Calu3 (cell line): ENCODE results near the gene ZG16. TPM values are rescaled to one million over a fixed set of nuclear protein-coding genes. Genes with fewer than 3 reads are reported as not detected.

Source experiments
- BruUV-seq: library from RNA; stranded (reverse); fragments of 400-500 nt; replicated peaks from 2 replicates; lab custom pipeline; 2021; lab: Mats Ljungman, UMichigan
- CTCF ChIA-PET: fragments of 300-600 bp; sonication (Branson Sonifier 250); formaldehyde crosslinking; loops from one replicate; lab custom pipeline; 2022; ENCODE audit warnings: antibody characterized with exemption; lab: Charles Lee
- DNase-seq: peaks from one replicate; pipeline ENCODE4 v3.0.0; 2022
- H3K27ac Mint-ChIP-seq: one replicate; pipeline ENCODE4 v1.8.0; 2022; ENCODE audit warnings: mixed read lengths; ENCODE audit not compliant: unreplicated experiment
- H3K27me3 Mint-ChIP-seq: one replicate; pipeline ENCODE4 v1.8.0; 2022; ENCODE audit warnings: mixed read lengths; ENCODE audit not compliant: unreplicated experiment
- H3K36me3 Mint-ChIP-seq: one replicate; pipeline ENCODE4 v1.8.0; 2022; ENCODE audit warnings: mild to moderate bottlenecking, moderate library complexity, mixed read lengths; ENCODE audit not compliant: insufficient read depth, unreplicated experiment
- H3K4me1 Mint-ChIP-seq: one replicate; pipeline ENCODE4 v1.8.0; 2022; ENCODE audit warnings: mild to moderate bottlenecking, low read depth, mixed read lengths; ENCODE audit not compliant: unreplicated experiment
- H3K4me3 Mint-ChIP-seq: one replicate; pipeline ENCODE4 v1.8.0; 2022; ENCODE audit warnings: mild to moderate bottlenecking, low read depth, moderate library complexity, mixed read lengths; ENCODE audit not compliant: unreplicated experiment
- H3K9me3 Mint-ChIP-seq: one replicate; pipeline ENCODE4 v1.8.0; 2022; ENCODE audit warnings: low read depth, mixed read lengths; ENCODE audit not compliant: unreplicated experiment
- CTCF ChIP-seq: fragments of 200-600 bp; IDR thresholded peaks from one replicate; pipeline ENCODE4 v1.8.0; 2022; ENCODE audit warnings: antibody characterized with exemption; ENCODE audit not compliant: unreplicated experiment
- intact Hi-C: fragments of 100-400 bp; cut with micrococcal nuclease; formaldehyde crosslinking; loops from one replicate; pipeline ENCODE4 v1.10.0; 2022; ENCODE audit not compliant: unreplicated experiment
- total RNA-seq: library from RNA; stranded (reverse); gene quantifications from 2 replicates; pipeline ENCODE4 v1.2.3, GENCODE V29; 2022

ZG16 gene
- total RNA-seq, 1 experiment from 2014 or later: not detected

GRCh38 chr16:29789775-29790182 is 11.7 kb downstream of the ZG16 start:
- DNase-seq: no peak
- Mint-ChIP-seq H3K9me3 (no peaks in the 10 kb centered on the region), H3K4me3 (peak overlapping the region; percentile 87), H3K27ac (peak overlapping the region; percentile 80), H3K27me3 (no peaks in the 10 kb centered on the region), H3K36me3 (peaks cover 31% of the 10 kb centered on the region), H3K4me1 (peaks cover 25% of the 10 kb centered on the region)
- CTCF ChIA-PET: interaction anchor here (0.6 to 1.8 kb wide), 12 partner anchors 8 to 861 kb away, joined by 3 to 11 read pairs (median 5); partner anchors contain the start of genes MVP, PAGR1 and SEZ6L2
- TF ChIP-seq CTCF: no peak
- intact Hi-C loops: no loop called here
- no TSS peak for BruUV-seq

- peak; percentile 84 for TF ChIP-seq CTCF
- CTCF ChIA-PET: interaction anchor here (0.6 to 1.8 kb wide), 13 partner anchors 9 to 860 kb away, joined by 3 to 11 read pairs (median 5); partner anchors contain the start of genes MVP, PAGR1 and SEZ6L2
- DNase-seq: peak; percentile 100
- BruUV-seq: no TSS peak
- Mint-ChIP-seq H3K4me1 (peaks cover 25% of the 10 kb centered on the region), H3K9me3 (no peaks in the 10 kb centered on the region), H3K27ac (peak within 1 kb of the TSS; percentile 80), H3K27me3 (no peaks in the 10 kb centered on the region), H3K36me3 (peaks cover 31% of the 10 kb centered on the region), H3K4me3 (peak within 1 kb of the TSS; percentile 87)
- intact Hi-C loops: no loop called here
Observed at GRCh38 chr16:29790183-29790948, 12.3 kb downstream of the ZG16 start, which contains the start of gene KIF22. TSS of gene KIF22 (plus strand) at chr16:29790751. CDS start at chr16:29790760, 9 bp downstream.

GRCh38 chr16:29790949-29791844 is 13.1 kb downstream of the ZG16 start:
- H3K36me3 Mint-ChIP-seq: peaks cover 37% of the 10 kb centered on the region

More at GRCh38 chr16:29790949-29791844, 13.1 kb downstream of the ZG16 start:
- DNase-seq: no peak
- Mint-ChIP-seq H3K4me3 (peak overlapping the region; percentile 87), H3K4me1 (peaks cover 25% of the 10 kb centered on the region), H3K9me3 (no peaks in the 10 kb centered on the region), H3K27ac (peak overlapping the region; percentile 80), H3K27me3 (no peaks in the 10 kb centered on the region)
- intact Hi-C loops: no loop called here
- TSS peak; percentile 74 for BruUV-seq
- CTCF ChIA-PET: interaction anchor here (0.7 to 1.8 kb wide), 11 partner anchors 10 to 124 kb away, joined by 3 to 11 read pairs (median 5); partner anchors contain the start of genes MVP, PAGR1 and SEZ6L2
- TF ChIP-seq CTCF: no peak
